Progenitor cell of endocrine pancreas (in vitro differentiated cells): ENCODE data around the gene ADGRA3. TPM values are rescaled to one million over a fixed set of nuclear protein-coding genes. Genes with fewer than 3 reads are reported as not detected.

ENCODE experiments used
- DNase-seq: peaks from one replicate; pipeline ENCODE4 v3.0.0; 2021; ENCODE audit warnings: low spot score; ENCODE audit not compliant: unreplicated experiment
- H3K27ac Mint-ChIP-seq: 2 replicates; pipeline ENCODE4 v1.8.0; 2021; ENCODE audit warnings: mild to moderate bottlenecking, moderate library complexity, mixed read lengths
- H3K27me3 Mint-ChIP-seq: 2 replicates; pipeline ENCODE4 v1.8.0; 2021; ENCODE audit warnings: mixed read lengths
- H3K36me3 Mint-ChIP-seq: 2 replicates; pipeline ENCODE4 v1.8.0; 2022; ENCODE audit warnings: mixed read lengths; ENCODE audit not compliant: insufficient read depth
- H3K4me1 Mint-ChIP-seq: 2 replicates; pipeline ENCODE4 v1.8.0; 2021; ENCODE audit warnings: low read depth, mixed read lengths
- H3K4me3 Mint-ChIP-seq: 2 replicates; pipeline ENCODE4 v1.8.0; 2021; ENCODE audit warnings: low read depth, mild to moderate bottlenecking, moderate library complexity, mixed read lengths
- H3K9me3 Mint-ChIP-seq: 2 replicates; pipeline ENCODE4 v1.8.0; 2021; ENCODE audit warnings: low read depth, mixed read lengths
- CTCF ChIP-seq: fragments of 200-600 bp; sonication (generic); IDR thresholded peaks from one replicate; pipeline ENCODE4 v1.5.0; 2021; ENCODE audit warnings: antibody characterized with exemption, mild to moderate bottlenecking; ENCODE audit not compliant: unreplicated experiment
- long read RNA-seq: library from polyadenylated mRNA; unstranded; transcript quantifications from one replicate; pipeline ENCODE4 v2.0.0, GENCODE V29; 2020
- total RNA-seq: library from RNA; stranded (reverse); gene quantifications from 2 replicates; pipeline ENCODE4 v1.2.1, GENCODE V29; 2021

Gene ADGRA3
- total RNA-seq: 127 and 145 TPM in 2 replicates
- long read RNA-seq, partial matches to known transcripts: 44 of 50 reads
- long read RNA-seq, other reads (novel, unspliced or antisense): 4 of 50 reads

- TF ChIP-seq CTCF: no peak
- Mint-ChIP-seq H3K27me3 (no peaks in the 10 kb centered on the region), H3K4me1 (peaks cover 23% of the 10 kb centered on the region), H3K27ac (peak within 1 kb of the TSS; percentile 99), H3K4me3 (peak within 1 kb of the TSS; percentile 91), H3K36me3 (peaks cover 1% of the 10 kb centered on the region), H3K9me3 (peaks cover 3% of the 10 kb centered on the region)
- peak; percentile 75 for DNase-seq
Observed at GRCh38 chr4:22515888-22516541, at the start of gene ADGRA3. ADGRA3 (minus strand) TSS chr4:22516066; CDS start chr4:22515784, 282 bp downstream.

GRCh38 chr4:22556495-22556894, 40.6 kb upstream of the ADGRA3 start:
- Mint-ChIP-seq H3K27ac (no peak overlapping the region), H3K4me1 (no peaks in the 10 kb centered on the region), H3K36me3 (no peaks in the 10 kb centered on the region), H3K9me3 (peaks cover 10% of the 10 kb centered on the region), H3K4me3 (no peak overlapping the region), H3K27me3 (no peaks in the 10 kb centered on the region)
- no peak for TF ChIP-seq CTCF
- DNase-seq: no peak

GRCh38 chr4:22554670-22555069, 38.8 kb upstream of the ADGRA3 start:
- TF ChIP-seq CTCF: no peak
- no peak overlapping the region for H3K27ac Mint-ChIP-seq
- no peaks in the 10 kb centered on the region for H3K36me3 Mint-ChIP-seq
- H3K27me3 Mint-ChIP-seq: no peaks in the 10 kb centered on the region
- H3K9me3 Mint-ChIP-seq: peaks cover 10% of the 10 kb centered on the region
- no peak for DNase-seq
- H3K4me3 Mint-ChIP-seq: no peak overlapping the region
- H3K4me1 Mint-ChIP-seq: no peaks in the 10 kb centered on the region

- DNase-seq: no peak
- Mint-ChIP-seq H3K9me3 (peaks cover 9% of the 10 kb centered on the region), H3K4me3 (no peak overlapping the region), H3K36me3 (no peaks in the 10 kb centered on the region), H3K27me3 (no peaks in the 10 kb centered on the region), H3K27ac (no peak overlapping the region), H3K4me1 (no peaks in the 10 kb centered on the region)
- TF ChIP-seq CTCF: no peak
Observed at GRCh38 chr4:22553560-22553959, 37.7 kb upstream of the ADGRA3 start.

- TF ChIP-seq CTCF: no peak
- Mint-ChIP-seq H3K36me3 (no peaks in the 10 kb centered on the region), H3K4me3 (no peak overlapping the region), H3K4me1 (no peaks in the 10 kb centered on the region), H3K27me3 (no peaks in the 10 kb centered on the region), H3K9me3 (peaks cover 5% of the 10 kb centered on the region), H3K27ac (no peak overlapping the region)
- DNase-seq: no peak
Observed at GRCh38 chr4:22552812-22553211, 36.9 kb upstream of the ADGRA3 start.
